ENCODE results near the gene AKAP13.

GRCh38 chr15:85404176-85404917 lies 23.9 kb downstream of the AKAP13 start:
- TF ChIP-seq, protein P1, sequence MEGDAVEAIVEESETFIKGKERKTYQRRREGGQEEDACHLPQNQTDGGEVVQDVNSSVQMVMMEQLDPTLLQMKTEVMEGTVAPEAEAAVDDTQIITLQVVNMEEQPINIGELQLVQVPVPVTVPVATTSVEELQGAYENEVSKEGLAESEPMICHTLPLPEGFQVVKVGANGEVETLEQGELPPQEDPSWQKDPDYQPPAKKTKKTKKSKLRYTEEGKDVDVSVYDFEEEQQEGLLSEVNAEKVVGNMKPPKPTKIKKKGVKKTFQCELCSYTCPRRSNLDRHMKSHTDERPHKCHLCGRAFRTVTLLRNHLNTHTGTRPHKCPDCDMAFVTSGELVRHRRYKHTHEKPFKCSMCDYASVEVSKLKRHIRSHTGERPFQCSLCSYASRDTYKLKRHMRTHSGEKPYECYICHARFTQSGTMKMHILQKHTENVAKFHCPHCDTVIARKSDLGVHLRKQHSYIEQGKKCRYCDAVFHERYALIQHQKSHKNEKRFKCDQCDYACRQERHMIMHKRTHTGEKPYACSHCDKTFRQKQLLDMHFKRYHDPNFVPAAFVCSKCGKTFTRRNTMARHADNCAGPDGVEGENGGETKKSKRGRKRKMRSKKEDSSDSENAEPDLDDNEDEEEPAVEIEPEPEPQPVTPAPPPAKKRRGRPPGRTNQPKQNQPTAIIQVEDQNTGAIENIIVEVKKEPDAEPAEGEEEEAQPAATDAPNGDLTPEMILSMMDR (IDR thresholded peaks at IDR 0.05): no peak
- TF ChIP-seq POLR2A (IDR thresholded peaks at IDR 0.05): no peak
